ENCODE results near the gene ABHD2.
"Not testable (repeated sequence)": the region's sequence is repeated elsewhere in the genome, so short reads cannot be mapped to it uniquely, and the experiment has no call there.

- not testable (repeated sequence) for TF ChIP-seq CTCF, POLR2A (IDR thresholded peaks at IDR 0.05)
Observed at GRCh38 chr15:89049016-89049666, 39.1 kb upstream of the ABHD2 start.

All from ovary (tissue), 3 donors.